ENCODE results near the gene RPF1. TPM values are rescaled to one million over a fixed set of nuclear protein-coding genes. Genes with fewer than 3 reads are reported as not detected.

RPF1 gene
- polyA plus RNA-seq, 2 of the 4 experiments (the other 2 are of a cell fraction): 28.2 to 49.8 TPM

DNA sequence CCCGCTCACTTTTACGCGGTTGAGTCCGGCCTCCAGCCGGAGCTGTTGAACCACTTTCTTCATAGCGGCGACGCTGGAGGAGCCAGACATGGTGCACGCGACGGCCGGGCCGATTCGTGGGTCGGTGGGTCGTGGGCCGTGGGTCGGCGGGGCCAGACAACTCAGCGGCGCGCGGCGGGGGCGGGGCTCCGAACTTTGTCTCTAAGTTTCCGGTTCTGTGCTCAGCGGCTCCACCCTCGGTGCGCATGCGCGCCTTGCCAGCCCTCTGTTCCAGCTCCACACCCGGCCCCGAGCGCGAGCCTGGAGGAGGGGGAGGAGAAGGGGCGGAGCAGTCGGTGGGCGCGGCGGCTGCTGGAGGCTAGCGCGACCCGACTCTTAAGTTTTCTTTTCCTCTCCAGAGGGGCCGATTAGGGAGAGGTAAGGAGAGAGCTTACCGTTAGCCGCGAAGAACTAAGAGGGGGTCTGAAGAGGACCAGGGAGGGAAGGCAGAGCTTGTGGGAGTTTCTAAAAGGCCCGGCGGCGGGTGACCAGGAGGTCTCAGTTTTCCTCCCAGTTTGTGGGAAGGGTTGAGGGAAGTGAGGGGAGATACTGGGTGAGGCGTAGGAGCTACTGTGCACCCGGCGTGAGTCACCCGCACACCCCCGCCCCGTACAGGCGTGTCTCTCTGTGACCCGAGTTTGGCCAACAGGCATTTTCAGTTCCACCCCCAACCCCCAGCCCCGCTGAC, 27.1 kb downstream of the RPF1 start, which contains the start of the genes GNG5 and SPATA1:
TSS of gene GNG5 (minus strand) at position 580 of the 727 bp plus-strand sequence. CDS start at position 90, 490 bp downstream.
TSS of gene SPATA1 (plus strand) at position 385 of the 727 bp plus-strand sequence. CDS start 9,974 bp downstream, outside the sequence.
- FAIRE-seq (no peak), DNase-seq (ENCODE audit: low read depth in 1 of 2, low spot score in 1 of 2) (peak; percentile 80 to 94), ATAC-seq (peak; percentile 95 to 96)
- ChIA-PET POLR2A (interaction anchor here (0.6 to 1.9 kb wide), 18 partner anchors 9 to 605 kb away, joined by 3 to 27 read pairs (median 4); partner anchors contain the start of genes CTBS and RPF1), CTCF (interaction anchor here (0.7 to 1.9 kb wide), 6 partner anchors 10 to 248 kb away, joined by 3 to 10 read pairs (median 4); no protein-coding TSS in a partner anchor)
- Histone ChIP-seq H3K9me3 (0 out of 3 replicates have a peak, but pooled peaks cover 4% of the 10 kb centered on the region), H3K4me2 (peak within 1 kb of the TSS; percentile 92), H3K4me1 (peaks cover 22% of the 10 kb centered on the region; the same call in 1 of the 3 replicates), H3K4me3 (peak within 1 kb of the TSS; percentile 79), H3K27ac (peak within 1 kb of the TSS; percentile 94 to 99)
- TF ChIP-seq RAD21 (conservative IDR thresholded peaks at IDR 0.05 in 1 of 2, IDR thresholded peaks at IDR 0.05 in 1 of 2) (no peak), MYC (IDR thresholded peaks at IDR 0.05; ENCODE audit: borderline replicate concordance, low read length) (0 out of 2 replicates have a peak, but pooled peaks have one; percentile 53), MAZ (IDR thresholded peaks at IDR 0.05; ENCODE audit: borderline replicate concordance, low read depth, low read length) (0 out of 2 replicates have a peak, but pooled peaks have one; percentile 35), HES2 (IDR thresholded peaks at IDR 0.05) (no peak), ZFP36 (IDR thresholded peaks at IDR 0.05; ENCODE audit: borderline replicate concordance, partially characterized antibody) (no peak), KDM5A (IDR thresholded peaks at IDR 0.05) (no peak), TP53 (CRISPR knock-in tag; IDR thresholded peaks at IDR 0.05) (no peak), NR3C1 (IDR thresholded peaks at IDR 0.05) (no peak), PHF8 (IDR thresholded peaks at IDR 0.05; ENCODE audit: borderline replicate concordance, low read depth) (peak; percentile 86; the same call in 1 of the 2 replicates), RFX5 (IDR thresholded peaks at IDR 0.05) (no peak), PBX3 (IDR thresholded peaks at IDR 0.05) (no peak), KDM1A (IDR thresholded peaks at IDR 0.05; ENCODE audit: low read depth) (no peak), FOSL2 (IDR thresholded peaks at IDR 0.05) (0 out of 2 replicates have a peak, but pooled peaks have one; percentile 17), FOSL2 (CRISPR knock-in tag; IDR thresholded peaks at IDR 0.05) (peak; percentile 89), SREBF2 (IDR thresholded peaks at IDR 0.05) (no peak), HMGXB4 (CRISPR knock-in tag; IDR thresholded peaks at IDR 0.05; ENCODE audit: borderline replicate concordance) (no peak), POLR2A (IDR thresholded peaks at IDR 0.05; ENCODE audit: low read length) (peak; percentile 36), GATA3 (IDR thresholded peaks at IDR 0.05; ENCODE audit: borderline replicate concordance) (no peak), JUNB (IDR thresholded peaks at IDR 0.05) (peak; percentile 32; the same call in 1 of the 2 replicates), HOXB5 (CRISPR knock-in tag; IDR thresholded peaks at IDR 0.05) (no peak), JUN (IDR thresholded peaks at IDR 0.05) (peak; percentile 62 to 72; a peak in 3 of 5 replicates)
- TF ChIP-seq, protein P1, sequence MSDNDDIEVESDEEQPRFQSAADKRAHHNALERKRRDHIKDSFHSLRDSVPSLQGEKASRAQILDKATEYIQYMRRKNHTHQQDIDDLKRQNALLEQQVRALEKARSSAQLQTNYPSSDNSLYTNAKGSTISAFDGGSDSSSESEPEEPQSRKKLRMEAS (IDR thresholded peaks at IDR 0.05): peak; percentile 80
- TF ChIP-seq, protein P2, sequence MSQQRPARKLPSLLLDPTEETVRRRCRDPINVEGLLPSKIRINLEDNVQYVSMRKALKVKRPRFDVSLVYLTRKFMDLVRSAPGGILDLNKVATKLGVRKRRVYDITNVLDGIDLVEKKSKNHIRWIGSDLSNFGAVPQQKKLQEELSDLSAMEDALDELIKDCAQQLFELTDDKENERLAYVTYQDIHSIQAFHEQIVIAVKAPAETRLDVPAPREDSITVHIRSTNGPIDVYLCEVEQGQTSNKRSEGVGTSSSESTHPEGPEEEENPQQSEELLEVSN (IDR thresholded peaks at IDR 0.05; ENCODE audit: borderline replicate concordance, low read depth): peak; percentile 33; the same call in 1 of the 2 replicates
- TF ChIP-seq, protein P3, sequence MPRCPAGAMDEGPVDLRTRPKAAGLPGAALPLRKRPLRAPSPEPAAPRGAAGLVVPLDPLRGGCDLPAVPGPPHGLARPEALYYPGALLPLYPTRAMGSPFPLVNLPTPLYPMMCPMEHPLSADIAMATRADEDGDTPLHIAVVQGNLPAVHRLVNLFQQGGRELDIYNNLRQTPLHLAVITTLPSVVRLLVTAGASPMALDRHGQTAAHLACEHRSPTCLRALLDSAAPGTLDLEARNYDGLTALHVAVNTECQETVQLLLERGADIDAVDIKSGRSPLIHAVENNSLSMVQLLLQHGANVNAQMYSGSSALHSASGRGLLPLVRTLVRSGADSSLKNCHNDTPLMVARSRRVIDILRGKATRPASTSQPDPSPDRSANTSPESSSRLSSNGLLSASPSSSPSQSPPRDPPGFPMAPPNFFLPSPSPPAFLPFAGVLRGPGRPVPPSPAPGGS (IDR thresholded peaks at IDR 0.05): peak; percentile 54; the same call in 2 of the 3 replicates
- TF ChIP-seq, protein P4, sequence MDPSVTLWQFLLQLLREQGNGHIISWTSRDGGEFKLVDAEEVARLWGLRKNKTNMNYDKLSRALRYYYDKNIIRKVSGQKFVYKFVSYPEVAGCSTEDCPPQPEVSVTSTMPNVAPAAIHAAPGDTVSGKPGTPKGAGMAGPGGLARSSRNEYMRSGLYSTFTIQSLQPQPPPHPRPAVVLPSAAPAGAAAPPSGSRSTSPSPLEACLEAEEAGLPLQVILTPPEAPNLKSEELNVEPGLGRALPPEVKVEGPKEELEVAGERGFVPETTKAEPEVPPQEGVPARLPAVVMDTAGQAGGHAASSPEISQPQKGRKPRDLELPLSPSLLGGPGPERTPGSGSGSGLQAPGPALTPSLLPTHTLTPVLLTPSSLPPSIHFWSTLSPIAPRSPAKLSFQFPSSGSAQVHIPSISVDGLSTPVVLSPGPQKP (IDR thresholded peaks at IDR 0.05; ENCODE audit: low read depth, low read length): no peak
- WGBS (ENCODE audit: missing lambda C conversion rate): 0% methylated on average over 11 of the region's 60 CpGs
